Osteoblast (primary cell): ENCODE results near the gene THAP3. TPM values are rescaled to one million over a fixed set of nuclear protein-coding genes. Genes with fewer than 3 reads are reported as not detected.

Source experiments
- DNase-seq: peaks from one replicate; pipeline ENCODE4 v3.0.0; 2011; ENCODE audit warnings: low spot score, mixed read lengths; ENCODE audit not compliant: insufficient read length; ENCODE audit errors: missing footprints
- H2AFZ ChIP-seq: 2 replicates; pipeline ENCODE4 v1.6.0; 2011; ENCODE audit warnings: mild to moderate bottlenecking, low read length
- H3K27ac ChIP-seq: 2 replicates; pipeline ENCODE4 v1.5.1; 2011; ENCODE audit warnings: mild to moderate bottlenecking, low read depth, low read length, moderate library complexity
- H3K27me3 ChIP-seq: 2 replicates; pipeline ENCODE4 v1.6.0; 2012; ENCODE audit warnings: mild to moderate bottlenecking, control low read depth, inconsistent platforms, low read length, moderate library complexity; ENCODE audit not compliant: insufficient read depth
- H3K36me3 ChIP-seq: 2 replicates; pipeline ENCODE4 v1.5.1; 2011; ENCODE audit warnings: mild to moderate bottlenecking, low read length, control low read depth, moderate library complexity; ENCODE audit not compliant: insufficient read depth
- H3K4me1 ChIP-seq: 2 replicates; pipeline ENCODE4 v1.5.1; 2011; ENCODE audit warnings: mild to moderate bottlenecking, low read length, control low read depth, moderate library complexity; ENCODE audit not compliant: insufficient read depth
- H3K4me2 ChIP-seq: 2 replicates; pipeline ENCODE4 v1.6.0; 2011; ENCODE audit warnings: mild to moderate bottlenecking, low read length; ENCODE audit not compliant: insufficient read depth
- H3K4me3 ChIP-seq: fragments of 200-600 bp; sonication (generic); 3 replicates; pipeline ENCODE4 v1.5.1; 2012; ENCODE audit warnings: mild to moderate bottlenecking, low read length, inconsistent platforms; ENCODE audit not compliant: insufficient read depth
- H3K79me2 ChIP-seq: 2 replicates; pipeline ENCODE4 v1.6.0; 2012; ENCODE audit warnings: mild to moderate bottlenecking, low read length, control low read depth, inconsistent platforms; ENCODE audit not compliant: insufficient read depth
- H3K9me3 ChIP-seq: 2 replicates; pipeline ENCODE4 v1.5.1; 2011; ENCODE audit warnings: low read depth, low read length, control low read depth
- H4K20me1 ChIP-seq: 2 replicates; pipeline ENCODE4 v1.6.0; 2012; ENCODE audit warnings: mild to moderate bottlenecking, low read length, control low read depth; ENCODE audit not compliant: insufficient read depth
- CTCF ChIP-seq: IDR thresholded peaks from 2 replicates; pipeline ENCODE4 v1.5.1; 2011; ENCODE audit warnings: mild to moderate bottlenecking, low read depth, low read length, moderate library complexity; ENCODE audit errors: extremely low read depth
- total RNA-seq: library from RNA; depleted of rRNA; stranded (reverse); fragments of >200 nt; gene quantifications from 2 replicates; pipeline ENCODE4 v1.2.3, GENCODE V29; 2012

Gene THAP3
- total RNA-seq, 1 donor: 19.5 TPM

GRCh38 chr1:6585081-6585722 lies 39.5 kb upstream of the THAP3 start:
- Histone ChIP-seq H4K20me1 (peaks cover 27% of the 10 kb centered on the region), H3K4me3 (no peak overlapping the region), H2AFZ (no peak overlapping the region), H3K27ac (no peak overlapping the region), H3K36me3 (peaks cover 25% of the 10 kb centered on the region), H3K4me1 (peaks cover 10% of the 10 kb centered on the region), H3K9me3 (no peaks in the 10 kb centered on the region), H3K4me2 (no peak overlapping the region), H3K79me2 (peaks cover 30% of the 10 kb centered on the region), H3K27me3 (no peaks in the 10 kb centered on the region)
- no peak for TF ChIP-seq CTCF
- DNase-seq: peak; percentile 71

- peaks cover 31% of the 10 kb centered on the region for H3K36me3 ChIP-seq
- no peak overlapping the region for H2AFZ ChIP-seq
- H3K27ac ChIP-seq: no peak overlapping the region
- peaks cover 28% of the 10 kb centered on the region for H3K79me2 ChIP-seq
- DNase-seq: peak; percentile 18
- H3K27me3 ChIP-seq: no peaks in the 10 kb centered on the region
- no peak for TF ChIP-seq CTCF
- no peak overlapping the region for H3K4me3 ChIP-seq
- H3K4me2 ChIP-seq: no peak overlapping the region
- H3K9me3 ChIP-seq: no peaks in the 10 kb centered on the region
- H4K20me1 ChIP-seq: peaks cover 31% of the 10 kb centered on the region
- H3K4me1 ChIP-seq: peaks cover 3% of the 10 kb centered on the region
These were observed 38.8 kb upstream of the THAP3 start for GRCh38 chr1:6585841-6586240.

- DNase-seq: peak; percentile 59
- no peaks in the 10 kb centered on the region for H3K9me3 ChIP-seq
- no peak overlapping the region for H3K4me2 ChIP-seq
- no peak overlapping the region for H3K4me3 ChIP-seq
- no peak for TF ChIP-seq CTCF
- no peaks in the 10 kb centered on the region for H3K27me3 ChIP-seq
- peaks cover 33% of the 10 kb centered on the region for H4K20me1 ChIP-seq
- no peaks in the 10 kb centered on the region for H3K4me1 ChIP-seq
- no peak overlapping the region for H2AFZ ChIP-seq
- peaks cover 34% of the 10 kb centered on the region for H3K36me3 ChIP-seq
- H3K27ac ChIP-seq: no peak overlapping the region
- H3K79me2 ChIP-seq: peaks cover 28% of the 10 kb centered on the region
These were observed 38.3 kb upstream of the THAP3 start for GRCh38 chr1:6586404-6586816.

GRCh38 chr1:6587261-6588005 lies 37.2 kb upstream of the THAP3 start:
- Histone ChIP-seq H2AFZ (no peak overlapping the region), H3K4me1 (no peaks in the 10 kb centered on the region), H3K79me2 (peaks cover 29% of the 10 kb centered on the region), H3K27ac (no peak overlapping the region), H4K20me1 (peaks cover 36% of the 10 kb centered on the region), H3K36me3 (peaks cover 41% of the 10 kb centered on the region), H3K4me3 (no peak overlapping the region), H3K4me2 (no peak overlapping the region), H3K27me3 (no peaks in the 10 kb centered on the region), H3K9me3 (no peaks in the 10 kb centered on the region)
- DNase-seq: peak; percentile 90
- no peak for TF ChIP-seq CTCF
